GM18517 (cell line): ENCODE results near the gene MALRD1.
"Not testable (repeated sequence)": the region's sequence is repeated elsewhere in the genome, so short reads cannot be mapped to it uniquely, and the experiment has no call there.

Source experiments
- ATAC-seq: cut with Tn5 transposase; IDR thresholded peaks from one replicate; pipeline ENCODE4 v1.9.1; 2021; ENCODE audit warnings: mild to moderate bottlenecking, moderate library complexity; ENCODE audit not compliant: unreplicated experiment

The MALRD1 gene

GRCh38 chr10:19689231-19689630 lies 640.6 kb downstream of the MALRD1 start:
- no peak for ATAC-seq

GRCh38 chr10:19699299-19699698 lies 650.7 kb downstream of the MALRD1 start:
- ATAC-seq, result no peak

- ATAC-seq, result no peak
These were observed 652.9 kb downstream of the MALRD1 start for GRCh38 chr10:19701427-19702052.

GRCh38 chr10:19702215-19702614 lies 653.6 kb downstream of the MALRD1 start:
- ATAC-seq, result no peak

GRCh38 chr10:19704544-19704943 lies 655.9 kb downstream of the MALRD1 start:
- ATAC-seq, result no peak

- no peak for ATAC-seq
These were observed 656.6 kb downstream of the MALRD1 start for GRCh38 chr10:19705250-19705649.

- no peak for ATAC-seq
These were observed 658.3 kb downstream of the MALRD1 start for GRCh38 chr10:19706904-19707303.

- ATAC-seq, result no peak
These were observed 658.8 kb downstream of the MALRD1 start for GRCh38 chr10:19707376-19707775.

- no peak for ATAC-seq
These were observed 659.4 kb downstream of the MALRD1 start for GRCh38 chr10:19708031-19708430.

- ATAC-seq, result no peak
These were observed 662.0 kb downstream of the MALRD1 start for GRCh38 chr10:19710600-19710999.

- ATAC-seq, result no peak
These were observed 664.6 kb downstream of the MALRD1 start for GRCh38 chr10:19713159-19713558.

GRCh38 chr10:19713800-19714525 lies 665.4 kb downstream of the MALRD1 start:
- no peak for ATAC-seq

- ATAC-seq, result no peak
These were observed 670.7 kb downstream of the MALRD1 start for GRCh38 chr10:19719284-19719683.

GRCh38 chr10:19724287-19724686 lies 675.7 kb downstream of the MALRD1 start:
- ATAC-seq, result no peak

- ATAC-seq, result no peak
These were observed 679.8 kb downstream of the MALRD1 start for GRCh38 chr10:19728376-19728775.

- ATAC-seq, result no peak
These were observed 680.4 kb downstream of the MALRD1 start for GRCh38 chr10:19728964-19729363.

- ATAC-seq, result no peak
These were observed 681.7 kb downstream of the MALRD1 start for GRCh38 chr10:19730167-19730906.

GRCh38 chr10:19730907-19731217 lies 682.3 kb downstream of the MALRD1 start:
- no peak for ATAC-seq

GRCh38 chr10:19731560-19731959 lies 683.0 kb downstream of the MALRD1 start:
- no peak for ATAC-seq

- ATAC-seq, result no peak
These were observed 689.8 kb downstream of the MALRD1 start for GRCh38 chr10:19738440-19738839.

- not testable (repeated sequence) for ATAC-seq
These were observed 690.6 kb downstream of the MALRD1 start for GRCh38 chr10:19739232-19739631.

GRCh38 chr10:19742144-19742543 lies 693.5 kb downstream of the MALRD1 start:
- ATAC-seq, result not testable (repeated sequence)
